ENCODE measurements around the gene ATRNL1. TPM values are rescaled to one million over a fixed set of nuclear protein-coding genes. Genes with fewer than 3 reads are reported as not detected.

ATRNL1 gene
- polyA plus RNA-seq, 3 donors, result not detected

GRCh38 chr10:115980470-115980869 is 887.3 kb downstream of the ATRNL1 start:
- Histone ChIP-seq H4K20me1 (ENCODE audit: insufficient read depth, low read length) (no peaks in the 10 kb centered on the region), H3K9me3 (replicated peaks in 1 of 2; ENCODE audit: control insufficient read depth in 1 of 2, insufficient read depth in 1 of 2, low read length in 2 of 2) (no peaks in the 10 kb centered on the region), H3K9ac (ENCODE audit: insufficient read depth, low read length, poor library complexity, severe bottlenecking) (no peak overlapping the region), H3K4me2 (replicated peaks; ENCODE audit: extremely low read depth, low read length, poor library complexity, severe bottlenecking) (no peak overlapping the region), H3K79me2 (ENCODE audit: insufficient read depth, low read length) (no peaks in the 10 kb centered on the region), H3K27me3 (ENCODE audit: control insufficient read depth in 2 of 2, insufficient read depth in 2 of 2, low read length in 2 of 2) (no peaks in the 10 kb centered on the region), H3K4me3 (replicated peaks in 1 of 3; ENCODE audit: low read depth in 2 of 3, low read length in 3 of 3) (no peak overlapping the region), H2AFZ (ENCODE audit: insufficient read depth, low read depth, low read length, poor library complexity, severe bottlenecking) (no peak overlapping the region), H3K36me3 (replicated peaks in 1 of 2; ENCODE audit: control insufficient read depth in 1 of 2, insufficient read depth in 2 of 2, low read length in 2 of 2) (no peaks in the 10 kb centered on the region), H3K4me1 (ENCODE audit: control insufficient read depth in 1 of 2, insufficient read depth in 2 of 2, low read length in 2 of 2) (no peaks in the 10 kb centered on the region), H3K27ac (ENCODE audit: low read depth in 1 of 2, low read length in 2 of 2) (no peak overlapping the region)
- no peaks in the 10 kb centered on the region for H3K4me1 Mint-ChIP-seq
- no peak for DNase-seq
- intact Hi-C loops (cut with micrococcal nuclease), result no loop called here
- WGBS (ENCODE audit: insufficient coverage), result 83% methylated on average over 1 of the region's 2 CpGs
- H3K27me3 Mint-ChIP-seq (ENCODE audit: low read depth in 3 of 3), result peaks cover 0 to 2% (median 1%) of the 10 kb centered on the region in 3 donors
- H3K36me3 Mint-ChIP-seq, result no peaks in the 10 kb centered on the region
- no peak overlapping the region for H3K4me3 Mint-ChIP-seq
- H3K9me3 Mint-ChIP-seq, result peaks cover 0 to 5% (median 0%) of the 10 kb centered on the region in 7 donors
- TF ChIP-seq CTCF (IDR thresholded peaks at IDR 0.05), result no peak
- no peak overlapping the region for H3K27ac Mint-ChIP-seq

GRCh38 chr10:115981081-115981480 is 887.9 kb downstream of the ATRNL1 start:
- no peaks in the 10 kb centered on the region for H3K27me3 ChIP-seq (ENCODE audit: control insufficient read depth in 2 of 2, insufficient read depth in 2 of 2, low read length in 2 of 2)
- H3K4me2 ChIP-seq (replicated peaks; ENCODE audit: extremely low read depth, low read length, poor library complexity, severe bottlenecking), result no peak overlapping the region
- peaks cover 0 to 5% (median 0%) of the 10 kb centered on the region in 7 donors for H3K9me3 Mint-ChIP-seq
- H3K79me2 ChIP-seq (ENCODE audit: insufficient read depth, low read length), result no peaks in the 10 kb centered on the region
- no peak for TF ChIP-seq CTCF (IDR thresholded peaks at IDR 0.05)
- intact Hi-C loops (cut with micrococcal nuclease), result no loop called here
- no peak overlapping the region for H2AFZ ChIP-seq (ENCODE audit: insufficient read depth, low read depth, low read length, poor library complexity, severe bottlenecking)
- H3K4me3 ChIP-seq (replicated peaks in 1 of 3; ENCODE audit: low read depth in 2 of 3, low read length in 3 of 3), result no peak overlapping the region
- no peak overlapping the region for H3K4me3 Mint-ChIP-seq
- H3K36me3 ChIP-seq (replicated peaks in 1 of 2; ENCODE audit: control insufficient read depth in 1 of 2, insufficient read depth in 2 of 2, low read length in 2 of 2), result no peaks in the 10 kb centered on the region
- 73% methylated on average over 7 of the region's 8 CpGs for WGBS (ENCODE audit: insufficient coverage)
- H3K9ac ChIP-seq (ENCODE audit: insufficient read depth, low read length, poor library complexity, severe bottlenecking), result no peak overlapping the region
- H3K27ac Mint-ChIP-seq, result no peak overlapping the region
- no peak for DNase-seq
- no peaks in the 10 kb centered on the region for H3K4me1 ChIP-seq (ENCODE audit: control insufficient read depth in 1 of 2, insufficient read depth in 2 of 2, low read length in 2 of 2)
- no peaks in the 10 kb centered on the region for H3K4me1 Mint-ChIP-seq
- H3K27ac ChIP-seq (ENCODE audit: low read depth in 1 of 2, low read length in 2 of 2), result no peak overlapping the region
- no peaks in the 10 kb centered on the region for H4K20me1 ChIP-seq (ENCODE audit: insufficient read depth, low read length)
- peaks cover 0 to 2% (median 1%) of the 10 kb centered on the region in 3 donors for H3K27me3 Mint-ChIP-seq (ENCODE audit: low read depth in 3 of 3)
- H3K9me3 ChIP-seq (replicated peaks in 1 of 2; ENCODE audit: control insufficient read depth in 1 of 2, insufficient read depth in 1 of 2, low read length in 2 of 2), result no peaks in the 10 kb centered on the region
- H3K36me3 Mint-ChIP-seq, result no peaks in the 10 kb centered on the region

All from CD14-positive monocyte (primary cell).